HepG2 (cell line): ENCODE results near the gene NFKB2. TPM values are rescaled to one million over a fixed set of nuclear protein-coding genes. Genes with fewer than 3 reads are reported as not detected.
A peak's percentile ranks its signal among the peaks of the same experiment; 100 is the strongest.

Source experiments
- AKAP8 ChIP-seq: sonication (generic); formaldehyde crosslinking; IDR thresholded peaks from 2 replicates; pipeline ENCODE4 v1.5.1; 2020; ENCODE audit warnings: mild to moderate bottlenecking, missing genetic modification reagents
- GABPB1 ChIP-seq: IDR thresholded peaks from 2 replicates; pipeline ENCODE4 v1.6.1; 2016; ENCODE audit warnings: mild to moderate bottlenecking, missing genetic modification reagents, moderate library complexity, missing compliant biosample characterization
- HOXA3 ChIP-seq: sonication (generic); formaldehyde crosslinking; IDR thresholded peaks from 2 replicates; pipeline ENCODE4 v1.5.0; 2020; ENCODE audit warnings: missing genetic modification reagents
- KAT8 ChIP-seq: IDR thresholded peaks from 2 replicates; pipeline ENCODE4 v1.6.1; 2016; ENCODE audit warnings: missing genetic modification reagents, missing compliant biosample characterization
- MEIS2 ChIP-seq: sonication (generic); formaldehyde crosslinking; IDR thresholded peaks from 2 replicates; pipeline ENCODE4 v1.9.0; 2021; ENCODE audit warnings: mild to moderate bottlenecking, missing genetic modification reagents
- NFKB2 ChIP-seq: sonication (generic); formaldehyde crosslinking; IDR thresholded peaks from 2 replicates; pipeline ENCODE4 v1.4.0; 2020; ENCODE audit warnings: missing genetic modification reagents, borderline replicate concordance
- POLR2A ChIP-seq, 2 experiments: IDR thresholded peaks; 2 replicates each; pipeline ENCODE4 v1.6.1; 2011; ENCODE audit warnings: low read depth in 2 of 2, low read length in 2 of 2, mild to moderate bottlenecking in 1 of 2, moderate library complexity in 1 of 2; ENCODE audit not compliant: insufficient read depth in 1 of 2
- SP2 ChIP-seq: sonication (generic); formaldehyde crosslinking; IDR thresholded peaks from 2 replicates; pipeline ENCODE4 v1.5.1; 2020; ENCODE audit warnings: mild to moderate bottlenecking, missing genetic modification reagents
- ZSCAN31 ChIP-seq: sonication (generic); formaldehyde crosslinking; IDR thresholded peaks from 2 replicates; pipeline ENCODE4 v1.5.0; 2020; ENCODE audit warnings: low read depth, mild to moderate bottlenecking, missing genetic modification reagents
- polyA plus RNA-seq, 8 experiments: library from polyadenylated mRNA; depleted of rRNA in 3 of 8; stranded (reverse) in 7 of 8; unstranded in 1 of 8; fragments of >200 nt; fragmentation: Illumina TruSeq in 4 of 8; extraction: Trizol in 4 of 8; gene quantifications; 2 replicates each; pipeline versions ENCODE4 v1.2.1 to v1.2.3, GENCODE V29; 2011 to 2016; ENCODE audit warnings: low read depth in 4 of 8, missing spikeins in 1 of 8, mixed read lengths in 1 of 8; ENCODE audit not compliant: insufficient read depth in 1 of 8
- total RNA-seq, 5 experiments: library from RNA; depleted of rRNA; stranded (reverse); fragments of >200 nt; fragmentation: Illumina TruSeq; extraction: Trizol; gene quantifications; 2 replicates each; pipeline ENCODE4 v1.2.3, GENCODE V29; 2016; ENCODE audit warnings: low read depth in 1 of 5
- TF ChIP-seq, protein P1 (sequence below): sonication (generic); formaldehyde crosslinking; IDR thresholded peaks from 2 replicates; pipeline ENCODE4 v1.8.1; 2022; ENCODE audit warnings: low read depth, mild to moderate bottlenecking, missing genetic modification reagents
- TF ChIP-seq, protein P2 (sequence below): sonication (generic); formaldehyde crosslinking; IDR thresholded peaks from 2 replicates; pipeline ENCODE4 v1.4.0; 2020; ENCODE audit warnings: missing genetic modification reagents
- TF ChIP-seq, protein P3 (sequence below): sonication (generic); formaldehyde crosslinking; IDR thresholded peaks from 2 replicates; pipeline ENCODE4 v1.4.0; 2020; ENCODE audit warnings: missing genetic modification reagents
- TF ChIP-seq, protein P4 (sequence below): sonication (generic); formaldehyde crosslinking; IDR thresholded peaks from 2 replicates; pipeline ENCODE4 v1.8.1; 2023; ENCODE audit warnings: missing genetic modification reagents, inconsistent platforms, borderline replicate concordance
- TF ChIP-seq, protein P5 (sequence below): sonication (generic); formaldehyde crosslinking; IDR thresholded peaks from 2 replicates; pipeline ENCODE4 v1.4.0; 2020; ENCODE audit warnings: missing genetic modification reagents
- TF ChIP-seq, protein P6 (sequence below): sonication (generic); formaldehyde crosslinking; IDR thresholded peaks from 2 replicates; pipeline ENCODE4 v1.4.0; 2020; ENCODE audit warnings: missing genetic modification reagents

The NFKB2 gene
- total and polyA plus RNA-seq, 2 of the 13 experiments (the other 11 are each of a cell fraction or from before 2014, with no cell fraction given) = 7.7 to 12.5 TPM

DNA sequence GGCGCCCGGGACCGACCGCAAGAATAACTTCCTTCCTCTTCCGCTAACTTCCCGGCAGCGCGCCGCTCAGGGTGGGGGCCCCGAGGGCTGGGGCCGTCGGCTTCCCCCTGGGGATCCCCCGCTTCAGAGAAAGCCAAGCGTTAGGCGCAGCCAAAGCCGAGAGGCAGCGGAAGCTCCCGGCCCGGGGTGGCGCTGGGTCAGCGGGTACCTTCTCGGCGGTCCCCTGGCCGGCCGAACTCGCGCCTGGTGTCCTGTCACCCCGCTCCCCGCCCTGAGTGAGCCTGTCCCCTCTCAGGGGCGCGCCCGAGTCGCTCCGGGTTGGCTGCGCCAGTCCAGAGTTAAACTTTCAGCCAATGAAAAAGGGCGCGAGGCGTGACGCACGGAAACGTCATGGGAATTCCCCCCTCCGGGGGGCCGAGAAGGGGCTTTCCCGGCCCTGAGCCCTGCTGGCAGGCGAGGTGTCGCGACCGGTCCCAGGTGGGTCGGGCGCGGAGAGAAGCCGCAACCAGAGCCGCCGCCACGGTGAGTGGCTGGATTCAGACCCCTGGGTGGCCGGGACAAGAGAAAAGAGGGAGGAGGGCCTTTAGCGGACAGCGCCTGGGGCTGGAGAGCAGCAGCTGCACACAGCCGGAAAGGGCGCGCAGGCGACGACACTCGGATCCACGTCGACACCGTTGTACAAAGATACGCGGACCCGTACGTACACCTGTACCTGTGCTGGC is 1.3 kb upstream of the NFKB2 start (continued):
- TF ChIP-seq, protein P1, sequence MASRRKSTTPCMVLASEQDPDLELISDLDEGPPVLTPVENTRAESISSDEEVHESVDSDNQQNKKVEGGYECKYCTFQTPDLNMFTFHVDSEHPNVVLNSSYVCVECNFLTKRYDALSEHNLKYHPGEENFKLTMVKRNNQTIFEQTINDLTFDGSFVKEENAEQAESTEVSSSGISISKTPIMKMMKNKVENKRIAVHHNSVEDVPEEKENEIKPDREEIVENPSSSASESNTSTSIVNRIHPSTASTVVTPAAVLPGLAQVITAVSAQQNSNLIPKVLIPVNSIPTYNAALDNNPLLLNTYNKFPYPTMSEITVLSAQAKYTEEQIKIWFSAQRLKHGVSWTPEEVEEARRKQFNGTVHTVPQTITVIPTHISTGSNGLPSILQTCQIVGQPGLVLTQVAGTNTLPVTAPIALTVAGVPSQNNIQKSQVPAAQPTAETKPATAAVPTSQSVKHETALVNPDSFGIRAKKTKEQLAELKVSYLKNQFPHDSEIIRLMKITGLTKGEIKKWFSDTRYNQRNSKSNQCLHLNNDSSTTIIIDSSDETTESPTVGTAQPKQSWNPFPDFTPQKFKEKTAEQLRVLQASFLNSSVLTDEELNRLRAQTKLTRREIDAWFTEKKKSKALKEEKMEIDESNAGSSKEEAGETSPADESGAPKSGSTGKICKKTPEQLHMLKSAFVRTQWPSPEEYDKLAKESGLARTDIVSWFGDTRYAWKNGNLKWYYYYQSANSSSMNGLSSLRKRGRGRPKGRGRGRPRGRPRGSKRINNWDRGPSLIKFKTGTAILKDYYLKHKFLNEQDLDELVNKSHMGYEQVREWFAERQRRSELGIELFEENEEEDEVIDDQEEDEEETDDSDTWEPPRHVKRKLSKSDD = no peak; the same call in 1 of the 2 replicates
- TF ChIP-seq, protein P2, sequence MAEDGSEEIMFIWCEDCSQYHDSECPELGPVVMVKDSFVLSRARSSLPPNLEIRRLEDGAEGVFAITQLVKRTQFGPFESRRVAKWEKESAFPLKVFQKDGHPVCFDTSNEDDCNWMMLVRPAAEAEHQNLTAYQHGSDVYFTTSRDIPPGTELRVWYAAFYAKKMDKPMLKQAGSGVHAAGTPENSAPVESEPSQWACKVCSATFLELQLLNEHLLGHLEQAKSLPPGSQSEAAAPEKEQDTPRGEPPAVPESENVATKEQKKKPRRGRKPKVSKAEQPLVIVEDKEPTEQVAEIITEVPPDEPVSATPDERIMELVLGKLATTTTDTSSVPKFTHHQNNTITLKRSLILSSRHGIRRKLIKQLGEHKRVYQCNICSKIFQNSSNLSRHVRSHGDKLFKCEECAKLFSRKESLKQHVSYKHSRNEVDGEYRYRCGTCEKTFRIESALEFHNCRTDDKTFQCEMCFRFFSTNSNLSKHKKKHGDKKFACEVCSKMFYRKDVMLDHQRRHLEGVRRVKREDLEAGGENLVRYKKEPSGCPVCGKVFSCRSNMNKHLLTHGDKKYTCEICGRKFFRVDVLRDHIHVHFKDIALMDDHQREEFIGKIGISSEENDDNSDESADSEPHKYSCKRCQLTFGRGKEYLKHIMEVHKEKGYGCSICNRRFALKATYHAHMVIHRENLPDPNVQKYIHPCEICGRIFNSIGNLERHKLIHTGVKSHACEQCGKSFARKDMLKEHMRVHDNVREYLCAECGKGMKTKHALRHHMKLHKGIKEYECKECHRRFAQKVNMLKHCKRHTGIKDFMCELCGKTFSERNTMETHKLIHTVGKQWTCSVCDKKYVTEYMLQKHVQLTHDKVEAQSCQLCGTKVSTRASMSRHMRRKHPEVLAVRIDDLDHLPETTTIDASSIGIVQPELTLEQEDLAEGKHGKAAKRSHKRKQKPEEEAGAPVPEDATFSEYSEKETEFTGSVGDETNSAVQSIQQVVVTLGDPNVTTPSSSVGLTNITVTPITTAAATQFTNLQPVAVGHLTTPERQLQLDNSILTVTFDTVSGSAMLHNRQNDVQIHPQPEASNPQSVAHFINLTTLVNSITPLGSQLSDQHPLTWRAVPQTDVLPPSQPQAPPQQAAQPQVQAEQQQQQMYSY (CRISPR knock-in tag) = no peak
- TF ChIP-seq, protein P3, sequence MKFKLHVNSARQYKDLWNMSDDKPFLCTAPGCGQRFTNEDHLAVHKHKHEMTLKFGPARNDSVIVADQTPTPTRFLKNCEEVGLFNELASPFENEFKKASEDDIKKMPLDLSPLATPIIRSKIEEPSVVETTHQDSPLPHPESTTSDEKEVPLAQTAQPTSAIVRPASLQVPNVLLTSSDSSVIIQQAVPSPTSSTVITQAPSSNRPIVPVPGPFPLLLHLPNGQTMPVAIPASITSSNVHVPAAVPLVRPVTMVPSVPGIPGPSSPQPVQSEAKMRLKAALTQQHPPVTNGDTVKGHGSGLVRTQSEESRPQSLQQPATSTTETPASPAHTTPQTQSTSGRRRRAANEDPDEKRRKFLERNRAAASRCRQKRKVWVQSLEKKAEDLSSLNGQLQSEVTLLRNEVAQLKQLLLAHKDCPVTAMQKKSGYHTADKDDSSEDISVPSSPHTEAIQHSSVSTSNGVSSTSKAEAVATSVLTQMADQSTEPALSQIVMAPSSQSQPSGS (CRISPR knock-in tag) = 0 out of 2 replicates have a peak, but pooled peaks have one; percentile 34
- TF ChIP-seq NFKB2 (CRISPR knock-in tag) = peak; percentile 87
- peak; percentile 77 for TF ChIP-seq KAT8 (CRISPR knock-in tag)
- peak; percentile 89 for TF ChIP-seq GABPB1
- peak; percentile 96 for TF ChIP-seq HOXA3 (CRISPR knock-in tag)
- TF ChIP-seq, protein P4, sequence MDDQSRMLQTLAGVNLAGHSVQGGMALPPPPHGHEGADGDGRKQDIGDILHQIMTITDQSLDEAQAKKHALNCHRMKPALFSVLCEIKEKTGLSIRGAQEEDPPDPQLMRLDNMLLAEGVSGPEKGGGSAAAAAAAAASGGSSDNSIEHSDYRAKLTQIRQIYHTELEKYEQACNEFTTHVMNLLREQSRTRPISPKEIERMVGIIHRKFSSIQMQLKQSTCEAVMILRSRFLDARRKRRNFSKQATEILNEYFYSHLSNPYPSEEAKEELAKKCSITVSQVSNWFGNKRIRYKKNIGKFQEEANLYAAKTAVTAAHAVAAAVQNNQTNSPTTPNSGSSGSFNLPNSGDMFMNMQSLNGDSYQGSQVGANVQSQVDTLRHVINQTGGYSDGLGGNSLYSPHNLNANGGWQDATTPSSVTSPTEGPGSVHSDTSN (CRISPR knock-in tag) = no peak
- peak; percentile 74; the same call in 1 of the 2 replicates for TF ChIP-seq MEIS2
- TF ChIP-seq, protein P5, sequence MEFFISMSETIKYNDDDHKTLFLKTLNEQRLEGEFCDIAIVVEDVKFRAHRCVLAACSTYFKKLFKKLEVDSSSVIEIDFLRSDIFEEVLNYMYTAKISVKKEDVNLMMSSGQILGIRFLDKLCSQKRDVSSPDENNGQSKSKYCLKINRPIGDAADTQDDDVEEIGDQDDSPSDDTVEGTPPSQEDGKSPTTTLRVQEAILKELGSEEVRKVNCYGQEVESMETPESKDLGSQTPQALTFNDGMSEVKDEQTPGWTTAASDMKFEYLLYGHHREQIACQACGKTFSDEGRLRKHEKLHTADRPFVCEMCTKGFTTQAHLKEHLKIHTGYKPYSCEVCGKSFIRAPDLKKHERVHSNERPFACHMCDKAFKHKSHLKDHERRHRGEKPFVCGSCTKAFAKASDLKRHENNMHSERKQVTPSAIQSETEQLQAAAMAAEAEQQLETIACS = peak; percentile 66
- TF ChIP-seq, protein P6, sequence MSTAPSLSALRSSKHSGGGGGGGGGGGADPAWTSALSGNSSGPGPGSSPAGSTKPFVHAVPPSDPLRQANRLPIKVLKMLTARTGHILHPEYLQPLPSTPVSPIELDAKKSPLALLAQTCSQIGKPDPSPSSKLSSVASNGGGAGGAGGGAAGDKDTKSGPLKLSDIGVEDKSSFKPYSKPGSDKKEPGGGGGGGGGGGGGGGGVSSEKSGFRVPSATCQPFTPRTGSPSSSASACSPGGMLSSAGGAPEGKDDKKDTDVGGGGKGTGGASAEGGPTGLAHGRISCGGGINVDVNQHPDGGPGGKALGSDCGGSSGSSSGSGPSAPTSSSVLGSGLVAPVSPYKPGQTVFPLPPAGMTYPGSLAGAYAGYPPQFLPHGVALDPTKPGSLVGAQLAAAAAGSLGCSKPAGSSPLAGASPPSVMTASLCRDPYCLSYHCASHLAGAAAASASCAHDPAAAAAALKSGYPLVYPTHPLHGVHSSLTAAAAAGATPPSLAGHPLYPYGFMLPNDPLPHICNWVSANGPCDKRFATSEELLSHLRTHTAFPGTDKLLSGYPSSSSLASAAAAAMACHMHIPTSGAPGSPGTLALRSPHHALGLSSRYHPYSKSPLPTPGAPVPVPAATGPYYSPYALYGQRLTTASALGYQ (CRISPR knock-in tag) = 0 out of 2 replicates have a peak, but pooled peaks have one; percentile 53
- no peak for TF ChIP-seq AKAP8 (CRISPR knock-in tag)
- TF ChIP-seq POLR2A (IDR thresholded peaks at IDR 0.05; ENCODE audit: insufficient read depth in 1 of 2, low read depth in 2 of 2, low read length in 2 of 2) = peak in 1 of 2 experiments; percentile 51; a peak in 2 of 4 replicates
- no peak for TF ChIP-seq ZSCAN31
- TF ChIP-seq SP2 (CRISPR knock-in tag) = peak; percentile 67
